Activated B cell treated with CpG ODN at 0.5 μM for 24 hours (primary cell): Measurements from ENCODE around the gene DDR1. TPM values are rescaled to one million over a fixed set of nuclear protein-coding genes. Genes with fewer than 3 reads are reported as not detected.
"Not testable (repeated sequence)": the region's sequence is repeated elsewhere in the genome, so short reads cannot be mapped to it uniquely, and the experiment has no call there.

Experiments
- ATAC-seq: fragments of 200-7000 bp; cut with Tn5 transposase; one replicate; pipeline ENCODE4 v1.10.0; 2021; ENCODE audit warnings: low read depth, mild to moderate bottlenecking, moderate library complexity
- CTCF ChIA-PET: fragments of 350-600 bp; sonication (Branson Sonifier 250); formaldehyde crosslinking; loops from one replicate; lab custom pipeline; 2021; ENCODE audit warnings: antibody characterized with exemption; lab: Charles Lee
- POLR2A ChIA-PET: fragments of 350-600 bp; sonication (Branson Sonifier 250); formaldehyde crosslinking; loops from one replicate; lab custom pipeline; 2021; ENCODE audit warnings: antibody characterized with exemption; lab: Charles Lee
- DNase-seq: peaks from one replicate; pipeline ENCODE4 v3.0.0; 2022
- H3K27ac Mint-ChIP-seq: one replicate; pipeline ENCODE4 v1.8.0; 2020; ENCODE audit warnings: mixed read lengths
- H3K27me3 Mint-ChIP-seq: one replicate; pipeline ENCODE4 v1.8.0; 2021; ENCODE audit warnings: mixed read lengths
- H3K36me3 Mint-ChIP-seq: one replicate; pipeline ENCODE4 v1.8.0; 2021; ENCODE audit warnings: low read depth, mixed read lengths
- H3K4me1 Mint-ChIP-seq: one replicate; pipeline ENCODE4 v1.8.0; 2021; ENCODE audit warnings: mixed read lengths
- H3K4me3 Mint-ChIP-seq: one replicate; pipeline ENCODE4 v1.8.0; 2020; ENCODE audit warnings: mild to moderate bottlenecking, mixed read lengths
- H3K9me3 Mint-ChIP-seq: one replicate; pipeline ENCODE4 v1.8.0; 2020; ENCODE audit warnings: mixed read lengths
- CTCF ChIP-seq: fragments of 200-600 bp; IDR thresholded peaks from one replicate; pipeline ENCODE4 v1.8.0; 2022; ENCODE audit warnings: antibody characterized with exemption, mild to moderate bottlenecking
- intact Hi-C: fragments of 100-400 bp; cut with micrococcal nuclease; formaldehyde crosslinking; loops from one replicate; pipeline ENCODE4 v1.15.1; 2024
- total RNA-seq: library from RNA; stranded (reverse); gene quantifications from 2 replicates; pipeline ENCODE4 v1.2.3, GENCODE V29; 2022

Gene DDR1
- total RNA-seq, 1 donor from 2014 or later, result 18.7 TPM

GRCh38 chr6:30854285-30855040, 29.9 kb upstream of the DDR1 start:
- ChIA-PET CTCF (no interaction called here), POLR2A (no interaction called here)
- no peak for TF ChIP-seq CTCF
- Mint-ChIP-seq H3K4me3 (no peak overlapping the region), H3K27me3 (peaks cover 19% of the 10 kb centered on the region), H3K4me1 (peaks cover 7% of the 10 kb centered on the region), H3K9me3 (peaks cover 11% of the 10 kb centered on the region), H3K27ac (no peak overlapping the region), H3K36me3 (peaks cover 5% of the 10 kb centered on the region)
- ATAC-seq (no peak), DNase-seq (no peak)
- intact Hi-C loops, result no loop called here

- peaks cover 19% of the 10 kb centered on the region for H3K27me3 Mint-ChIP-seq
- no peak overlapping the region for H3K4me3 Mint-ChIP-seq
- intact Hi-C loops, result no loop called here
- H3K4me1 Mint-ChIP-seq, result peaks cover 7% of the 10 kb centered on the region
- no peak for ATAC-seq
- CTCF ChIA-PET, result no interaction called here
- POLR2A ChIA-PET, result no interaction called here
- peaks cover 5% of the 10 kb centered on the region for H3K36me3 Mint-ChIP-seq
- TF ChIP-seq CTCF, result no peak
- H3K9me3 Mint-ChIP-seq, result peaks cover 11% of the 10 kb centered on the region
- H3K27ac Mint-ChIP-seq, result no peak overlapping the region
- no peak for DNase-seq
Measured at GRCh38 chr6:30855429-30856075, 28.8 kb upstream of the DDR1 start.

GRCh38 chr6:30857112-30857511, 27.2 kb upstream of the DDR1 start:
- peaks cover 8% of the 10 kb centered on the region for H3K9me3 Mint-ChIP-seq
- no peak overlapping the region for H3K4me3 Mint-ChIP-seq
- peaks cover 7% of the 10 kb centered on the region for H3K4me1 Mint-ChIP-seq
- DNase-seq (no peak), ATAC-seq (no peak)
- ChIA-PET CTCF (no interaction called here), POLR2A (no interaction called here)
- H3K27ac Mint-ChIP-seq, result no peak overlapping the region
- H3K27me3 Mint-ChIP-seq, result peaks cover 19% of the 10 kb centered on the region
- H3K36me3 Mint-ChIP-seq, result peaks cover 5% of the 10 kb centered on the region
- no peak for TF ChIP-seq CTCF
- intact Hi-C loops, result no loop called here

DNA sequence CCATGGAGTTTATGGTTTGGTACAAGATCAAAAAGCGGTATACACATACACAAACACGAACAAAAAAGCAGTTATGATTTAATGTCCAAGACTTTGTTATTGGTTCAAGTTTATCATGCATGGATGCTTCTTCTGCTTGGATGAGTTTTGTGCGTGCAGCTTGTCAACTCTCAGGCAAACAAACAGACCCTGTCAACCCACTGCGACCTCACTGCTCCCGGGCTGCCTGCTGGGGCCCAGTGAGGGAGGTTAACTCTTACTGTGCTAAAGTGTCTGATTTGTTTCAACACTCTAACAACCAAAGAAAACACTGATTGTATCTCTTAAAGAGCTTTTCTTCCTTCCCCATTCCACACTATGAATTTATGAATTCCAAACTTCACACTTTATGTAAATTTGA, 26.8 kb upstream of the DDR1 start:
- Mint-ChIP-seq H3K9me3 (peaks cover 7% of the 10 kb centered on the region), H3K27ac (no peak overlapping the region), H3K27me3 (peaks cover 19% of the 10 kb centered on the region), H3K36me3 (peaks cover 5% of the 10 kb centered on the region), H3K4me1 (peaks cover 7% of the 10 kb centered on the region), H3K4me3 (no peak overlapping the region)
- DNase-seq (no peak), ATAC-seq (no peak)
- CTCF ChIA-PET, result no interaction called here
- intact Hi-C loops, result no loop called here
- TF ChIP-seq CTCF, result no peak
- POLR2A ChIA-PET, result no interaction called here

GRCh38 chr6:30859726-30860125, 24.6 kb upstream of the DDR1 start:
- H3K27ac Mint-ChIP-seq, intact Hi-C loops, H3K4me3 Mint-ChIP-seq, H3K4me1 Mint-ChIP-seq, DNase-seq, H3K9me3 Mint-ChIP-seq, ATAC-seq, POLR2A ChIA-PET, H3K36me3 Mint-ChIP-seq: not testable (repeated sequence)
- peaks cover 22% of the 10 kb centered on the region for H3K27me3 Mint-ChIP-seq
- CTCF ChIA-PET, result interaction anchor here (0.9 kb wide), 1 partner anchor 15 kb away, joined by 3 read pairs; no protein-coding TSS in a partner anchor
